Urinary bladder (tissue), 4 donors: ENCODE measurements around the gene MACROD2. TPM values are rescaled to one million over a fixed set of nuclear protein-coding genes. Genes with fewer than 3 reads are reported as not detected.

Experiments
- DNase-seq: peaks from one replicate; pipeline ENCODE4 v3.0.0-alpha.2; 2015; ENCODE audit errors: extremely low spot score
- H3K27ac ChIP-seq: one replicate; pipeline ENCODE4 v1.5.1; 2013; ENCODE audit warnings: low read depth, mild to moderate bottlenecking, moderate library complexity
- H3K36me3 ChIP-seq: one replicate; pipeline ENCODE4 v1.6.1; 2013; ENCODE audit warnings: mild to moderate bottlenecking, moderate library complexity; ENCODE audit not compliant: insufficient read depth
- H3K4me1 ChIP-seq: one replicate; pipeline ENCODE4 v1.6.1; 2013; ENCODE audit warnings: mild to moderate bottlenecking, moderate library complexity; ENCODE audit not compliant: insufficient read depth
- H3K4me3 ChIP-seq: one replicate; pipeline ENCODE4 v1.5.1; 2013; ENCODE audit warnings: low read depth, low read length
- WGBS: extraction: QIAGEN DNeasy Blood & Tissue Kit; methylation state at CpG from one replicate; pipeline ENCODE4 v1.1.7; 2013; 5-methylcytosine and 5-hydroxymethylcytosine counted together
- polyA plus RNA-seq: library from polyadenylated mRNA; stranded (reverse); fragments of 200-250 nt; gene quantifications from one replicate; pipeline ENCODE4 v1.2.3, GENCODE V29; 2013
- total RNA-seq: library from RNA; depleted of rRNA; stranded (reverse); fragments of >200 nt; gene quantifications from one replicate; pipeline ENCODE4 v1.2.3, GENCODE V29; 2014
- donor health status: healthy with polysubstance abuse.
- donor health status: healthy.

The MACROD2 gene
- total and polyA plus RNA-seq, 2 donors, result 3.0 to 28.2 TPM

GRCh38 chr20:15705975-15706374 lies 1710.7 kb downstream of the MACROD2 start:
- no peaks in the 10 kb centered on the region for H3K4me1 ChIP-seq
- H3K27ac ChIP-seq, result no peak overlapping the region
- no peaks in the 10 kb centered on the region for H3K36me3 ChIP-seq
- 76% methylated on average over 3 of the region's 3 CpGs for WGBS
- DNase-seq, result no peak
- H3K4me3 ChIP-seq, result no peak overlapping the region

DNA sequence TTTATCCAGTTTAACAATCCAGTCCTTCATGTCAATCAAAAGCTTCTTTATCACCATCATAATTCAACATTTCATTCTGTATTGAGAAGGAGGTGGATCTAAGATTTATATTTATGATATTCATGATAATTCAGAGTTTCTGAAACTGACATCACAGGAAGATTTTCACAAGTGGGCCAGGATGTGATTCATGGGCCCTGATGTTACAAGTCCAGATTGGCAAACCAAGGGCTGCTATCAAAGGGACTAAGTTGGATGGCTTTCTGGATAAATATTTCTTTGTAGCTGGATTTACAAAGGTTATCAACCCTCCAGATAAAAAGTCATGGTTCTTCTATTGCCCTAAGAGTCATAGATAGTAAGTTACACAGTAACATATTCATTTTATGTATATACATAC lies 1711.4 kb downstream of the MACROD2 start:
- DNase-seq, result no peak
- no peak overlapping the region for H3K4me3 ChIP-seq
- no peak overlapping the region for H3K27ac ChIP-seq
- no peaks in the 10 kb centered on the region for H3K36me3 ChIP-seq
- H3K4me1 ChIP-seq, result no peaks in the 10 kb centered on the region

DNA sequence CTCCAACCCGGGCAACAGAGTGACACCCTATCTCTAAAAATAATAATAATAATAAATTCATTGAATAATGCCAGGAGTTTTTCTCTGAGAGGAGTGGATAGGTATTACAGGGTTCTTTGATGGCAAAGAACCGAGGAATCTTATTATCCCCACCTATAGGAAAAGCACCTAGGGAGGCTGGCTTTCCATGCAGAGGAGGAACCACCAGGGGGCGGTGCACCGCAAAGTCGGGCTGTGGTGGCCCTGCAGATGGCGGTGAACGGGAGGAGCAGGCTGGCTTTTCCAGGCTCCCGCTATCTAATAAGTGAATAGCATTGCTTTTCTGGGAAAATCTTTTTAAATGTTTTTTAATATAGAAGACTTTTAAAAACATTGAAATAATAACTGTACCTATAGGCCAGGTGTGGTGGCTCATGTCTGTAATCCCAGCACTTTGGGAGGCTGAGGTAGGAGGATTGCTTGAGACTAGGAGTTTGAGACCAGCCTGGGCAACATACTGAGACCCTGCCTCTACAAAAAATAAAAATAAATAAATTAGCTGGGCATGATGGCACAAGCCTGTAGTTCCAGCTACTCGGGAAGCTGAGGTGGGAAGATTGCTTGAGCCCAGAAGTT lies 1713.8 kb downstream of the MACROD2 start:
- H3K27ac ChIP-seq, result no peak overlapping the region
- no peaks in the 10 kb centered on the region for H3K36me3 ChIP-seq
- no peak for DNase-seq
- no peaks in the 10 kb centered on the region for H3K4me1 ChIP-seq
- H3K4me3 ChIP-seq, result no peak overlapping the region
- WGBS, result 65% methylated on average over 9 of the region's 9 CpGs

DNA sequence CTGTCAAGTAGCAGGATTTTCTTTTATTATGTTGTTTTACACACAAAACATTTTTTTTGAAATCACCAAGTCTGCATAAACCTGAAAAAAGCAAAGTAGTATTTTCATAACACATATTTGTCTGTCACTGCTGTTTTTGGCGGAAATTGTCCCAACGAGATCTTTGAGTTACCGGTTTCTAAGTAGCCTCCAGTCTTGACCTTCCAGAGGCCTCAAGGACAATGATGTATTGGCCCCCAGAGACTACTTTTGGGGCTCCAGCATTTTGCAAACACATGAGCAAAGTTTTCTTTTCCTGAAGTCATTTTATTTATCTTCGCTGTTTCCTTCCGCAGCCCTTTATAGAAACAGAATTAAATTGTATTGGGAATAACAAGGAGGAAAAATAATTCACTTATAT lies 1715.3 kb downstream of the MACROD2 start:
- H3K4me1 ChIP-seq, result no peaks in the 10 kb centered on the region
- WGBS, result 75% methylated on average over 5 of the region's 5 CpGs

GRCh38 chr20:15711177-15711576 lies 1715.9 kb downstream of the MACROD2 start:
- Histone ChIP-seq H3K27ac (no peak overlapping the region), H3K4me1 (no peaks in the 10 kb centered on the region), H3K4me3 (no peak overlapping the region), H3K36me3 (no peaks in the 10 kb centered on the region)
- 91% methylated on average over 7 of the region's 7 CpGs for WGBS
- no peak for DNase-seq

More for the DNA sequence above, 1715.3 kb downstream of the MACROD2 start:
- DNase-seq, result no peak
- no peak overlapping the region for H3K27ac ChIP-seq
- H3K36me3 ChIP-seq, result no peaks in the 10 kb centered on the region
- H3K4me3 ChIP-seq, result no peak overlapping the region

GRCh38 chr20:15716256-15716655 lies 1720.9 kb downstream of the MACROD2 start:
- 55% methylated on average over 5 of the region's 5 CpGs for WGBS
- H3K36me3 ChIP-seq, result no peaks in the 10 kb centered on the region
- H3K27ac ChIP-seq, result no peak overlapping the region
- no peak overlapping the region for H3K4me3 ChIP-seq
- DNase-seq, result no peak
- H3K4me1 ChIP-seq, result no peaks in the 10 kb centered on the region

GRCh38 chr20:15726416-15726815 lies 1731.1 kb downstream of the MACROD2 start:
- Histone ChIP-seq H3K4me1 (no peaks in the 10 kb centered on the region), H3K36me3 (no peaks in the 10 kb centered on the region), H3K27ac (no peak overlapping the region), H3K4me3 (no peak overlapping the region)
- no peak for DNase-seq
- 88% methylated on average over 1 of the region's 1 CpG for WGBS

DNA sequence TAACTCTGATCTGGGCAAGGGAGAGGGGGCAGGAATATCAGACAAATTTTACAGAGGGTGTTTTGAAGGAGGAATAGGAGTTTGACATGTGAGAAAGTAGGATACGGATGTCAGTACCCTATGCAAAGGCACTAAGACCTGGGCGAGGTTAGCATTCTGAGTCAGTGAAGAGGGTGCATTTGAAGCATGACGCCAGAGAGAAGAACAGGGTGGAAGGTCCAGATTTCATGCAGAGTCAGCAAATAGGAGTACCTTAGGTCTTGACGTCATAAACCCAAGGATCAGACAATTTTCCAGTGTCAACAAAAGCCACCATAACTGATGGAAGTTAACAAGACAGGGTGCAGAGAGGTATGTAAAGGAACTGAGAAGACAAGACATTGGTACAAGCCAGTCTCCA lies 1738.7 kb downstream of the MACROD2 start:
- 72% methylated on average over 4 of the region's 4 CpGs for WGBS
- no peaks in the 10 kb centered on the region for H3K4me1 ChIP-seq
- no peaks in the 10 kb centered on the region for H3K36me3 ChIP-seq
- DNase-seq, result no peak
- no peak overlapping the region for H3K4me3 ChIP-seq
- no peak overlapping the region for H3K27ac ChIP-seq

GRCh38 chr20:15739035-15739434 lies 1743.7 kb downstream of the MACROD2 start:
- Histone ChIP-seq H3K4me3 (no peak overlapping the region), H3K27ac (no peak overlapping the region), H3K4me1 (no peaks in the 10 kb centered on the region), H3K36me3 (no peaks in the 10 kb centered on the region)
- no peak for DNase-seq
- 56% methylated on average over 2 of the region's 2 CpGs for WGBS

GRCh38 chr20:15740046-15740775 lies 1744.9 kb downstream of the MACROD2 start:
- H3K36me3 ChIP-seq, result no peaks in the 10 kb centered on the region
- no peaks in the 10 kb centered on the region for H3K4me1 ChIP-seq
- H3K4me3 ChIP-seq, result no peak overlapping the region
- no peak for DNase-seq
- 90% methylated on average over 3 of the region's 3 CpGs for WGBS
- H3K27ac ChIP-seq, result no peak overlapping the region

- H3K27ac ChIP-seq, result no peak overlapping the region
- H3K36me3 ChIP-seq, result no peaks in the 10 kb centered on the region
- H3K4me1 ChIP-seq, result no peaks in the 10 kb centered on the region
- DNase-seq, result no peak
- no peak overlapping the region for H3K4me3 ChIP-seq
- 96% methylated on average over 1 of the region's 1 CpG for WGBS
These were observed 1746.8 kb downstream of the MACROD2 start for GRCh38 chr20:15742087-15742486.

GRCh38 chr20:15742627-15743026 lies 1747.3 kb downstream of the MACROD2 start:
- 86% methylated on average over 1 of the region's 1 CpG for WGBS
- DNase-seq, result no peak
- Histone ChIP-seq H3K27ac (no peak overlapping the region), H3K36me3 (no peaks in the 10 kb centered on the region), H3K4me1 (no peaks in the 10 kb centered on the region), H3K4me3 (no peak overlapping the region)

GRCh38 chr20:15756002-15756753 lies 1760.9 kb downstream of the MACROD2 start:
- WGBS, result 84% methylated on average over 3 of the region's 3 CpGs

GRCh38 chr20:15756754-15757115 lies 1761.4 kb downstream of the MACROD2 start:
- no peak for DNase-seq
- no peak overlapping the region for H3K4me3 ChIP-seq
- no peak overlapping the region for H3K27ac ChIP-seq
- H3K4me1 ChIP-seq, result no peaks in the 10 kb centered on the region
- no peaks in the 10 kb centered on the region for H3K36me3 ChIP-seq
- 62% methylated on average over 2 of the region's 2 CpGs for WGBS

More at GRCh38 chr20:15756002-15756753, 1760.9 kb downstream of the MACROD2 start:
- Histone ChIP-seq H3K4me3 (no peak overlapping the region), H3K36me3 (no peaks in the 10 kb centered on the region), H3K27ac (no peak overlapping the region), H3K4me1 (no peaks in the 10 kb centered on the region)
- no peak for DNase-seq
